ENCODE measurements around the gene MYO18A. TPM values are rescaled to one million over a fixed set of nuclear protein-coding genes. Genes with fewer than 3 reads are reported as not detected.

Gene MYO18A
- total RNA-seq, 1 donor from 2014 or later = 11.6 TPM

GRCh38 chr17:29058391-29058790 is 121.8 kb downstream of the MYO18A start:
- Mint-ChIP-seq H3K4me1 (peaks cover 52% of the 10 kb centered on the region), H3K27ac (no peak overlapping the region), H3K36me3 (no peaks in the 10 kb centered on the region), H3K27me3 (ENCODE audit: insufficient read depth, low read depth) (peaks cover 31% of the 10 kb centered on the region), H3K9me3 (no peaks in the 10 kb centered on the region), H3K4me3 (no peak overlapping the region)
- no peak overlapping the region for H2AFZ ChIP-seq (replicated peaks)
- no peaks in the 10 kb centered on the region for H3K27me3 ChIP-seq
- no peaks in the 10 kb centered on the region for H3K9me3 ChIP-seq (ENCODE audit: low read depth)
- no peak overlapping the region for H3K9ac ChIP-seq
- H3K27ac ChIP-seq = no peak overlapping the region
- TF ChIP-seq CTCF (IDR thresholded peaks at IDR 0.05) (no peak), EZH2phosphoT487 (IDR thresholded peaks at IDR 0.05) (no peak), EZH2 (IDR thresholded peaks at IDR 0.05) (no peak)
- no peaks in the 10 kb centered on the region for H3K36me3 ChIP-seq
- no peak overlapping the region for H3K4me2 ChIP-seq
- H3K79me2 ChIP-seq (ENCODE audit: low read depth) = no peaks in the 10 kb centered on the region
- no peak overlapping the region for H3K4me3 ChIP-seq
- peaks cover 16% of the 10 kb centered on the region for H3F3A ChIP-seq (ENCODE audit: low read depth)
- DNase-seq (ENCODE audit: low spot score) = no peak
- H3K4me1 ChIP-seq = peaks cover 41% of the 10 kb centered on the region
- H4K20me1 ChIP-seq (ENCODE audit: low read depth) = no peaks in the 10 kb centered on the region

- Histone ChIP-seq H3K4me3 (no peak overlapping the region), H3K36me3 (no peaks in the 10 kb centered on the region), H3K27ac (no peak overlapping the region), H3K4me2 (no peak overlapping the region), H3K4me1 (peaks cover 41% of the 10 kb centered on the region), H3K9me3 (ENCODE audit: low read depth) (no peaks in the 10 kb centered on the region), H3F3A (ENCODE audit: low read depth) (peaks cover 16% of the 10 kb centered on the region), H4K20me1 (ENCODE audit: low read depth) (no peaks in the 10 kb centered on the region), H3K9ac (no peak overlapping the region), H3K79me2 (ENCODE audit: low read depth) (no peaks in the 10 kb centered on the region), H3K27me3 (no peaks in the 10 kb centered on the region), H2AFZ (replicated peaks) (no peak overlapping the region)
- H3K4me3 Mint-ChIP-seq = no peak overlapping the region
- DNase-seq (ENCODE audit: low spot score) = no peak
- no peaks in the 10 kb centered on the region for H3K9me3 Mint-ChIP-seq
- TF ChIP-seq EZH2 (IDR thresholded peaks at IDR 0.05) = no peak
- no peak for TF ChIP-seq EZH2phosphoT487 (IDR thresholded peaks at IDR 0.05)
- no peak for TF ChIP-seq CTCF (IDR thresholded peaks at IDR 0.05)
- peaks cover 29% of the 10 kb centered on the region for H3K27me3 Mint-ChIP-seq (ENCODE audit: insufficient read depth, low read depth)
- H3K36me3 Mint-ChIP-seq = no peaks in the 10 kb centered on the region
- peaks cover 48% of the 10 kb centered on the region for H3K4me1 Mint-ChIP-seq
- H3K27ac Mint-ChIP-seq = no peak overlapping the region
Measured at GRCh38 chr17:29057361-29057760, 122.8 kb downstream of the MYO18A start.

GRCh38 chr17:29054835-29055234 is 125.4 kb downstream of the MYO18A start:
- H3K36me3 ChIP-seq = no peaks in the 10 kb centered on the region
- H3K4me1 ChIP-seq = peaks cover 26% of the 10 kb centered on the region
- no peaks in the 10 kb centered on the region for H3K79me2 ChIP-seq (ENCODE audit: low read depth)
- H3K27ac Mint-ChIP-seq = peak overlapping the region; percentile 32
- H2AFZ ChIP-seq (replicated peaks) = no peak overlapping the region
- no peaks in the 10 kb centered on the region for H3K27me3 ChIP-seq
- no peak overlapping the region for H3K4me3 Mint-ChIP-seq
- TF ChIP-seq EZH2phosphoT487 (IDR thresholded peaks at IDR 0.05) = no peak
- no peak for TF ChIP-seq EZH2 (IDR thresholded peaks at IDR 0.05)
- TF ChIP-seq CTCF (IDR thresholded peaks at IDR 0.05) = no peak
- H3K9ac ChIP-seq = no peak overlapping the region
- H4K20me1 ChIP-seq (ENCODE audit: low read depth) = no peaks in the 10 kb centered on the region
- peaks cover 41% of the 10 kb centered on the region for H3K4me1 Mint-ChIP-seq
- no peaks in the 10 kb centered on the region for H3K9me3 Mint-ChIP-seq
- peaks cover 35% of the 10 kb centered on the region for H3K27me3 Mint-ChIP-seq (ENCODE audit: insufficient read depth, low read depth)
- no peak overlapping the region for H3K4me3 ChIP-seq
- DNase-seq (ENCODE audit: low spot score) = peak; percentile 47
- H3K36me3 Mint-ChIP-seq = no peaks in the 10 kb centered on the region
- no peak overlapping the region for H3K27ac ChIP-seq
- H3K4me2 ChIP-seq = no peak overlapping the region
- H3K9me3 ChIP-seq (ENCODE audit: low read depth) = no peaks in the 10 kb centered on the region
- H3F3A ChIP-seq (ENCODE audit: low read depth) = no peaks in the 10 kb centered on the region
